Panc1 (cell line): ENCODE data around the gene FHIT. TPM values are rescaled to one million over a fixed set of nuclear protein-coding genes. Genes with fewer than 3 reads are reported as not detected.

Experiments used
- ATAC-seq: fragments of 200-7000 bp; cut with Tn5 transposase; 2 replicates; pipeline ENCODE4 v1.9.1; 2020; ENCODE audit warnings: mild to moderate bottlenecking, moderate library complexity
- BruUV-seq: library from RNA; stranded (reverse); fragments of 400-500 nt; replicated peaks from 2 replicates; lab custom pipeline; 2021; lab: Mats Ljungman, UMichigan
- CTCF ChIA-PET: fragments of 300-600 bp; sonication (Branson Sonifier 250); formaldehyde crosslinking; loops from one replicate; lab custom pipeline; 2022; ENCODE audit warnings: antibody characterized with exemption; lab: Charles Lee
- POLR2A ChIA-PET: fragments of 300-600 bp; sonication (Branson Sonifier 250); formaldehyde crosslinking; loops from one replicate; lab custom pipeline; 2022; ENCODE audit warnings: antibody characterized with exemption; lab: Charles Lee
- DNase-seq: peaks from one replicate; pipeline ENCODE4 v3.0.0-alpha.2; 2010; ENCODE audit warnings: low read depth, low spot score
- H3K27ac ChIP-seq: 2 replicates; pipeline ENCODE4 v1.5.1; 2011; ENCODE audit warnings: mild to moderate bottlenecking, low read length, inconsistent platforms
- H3K27me3 ChIP-seq: fragments of 200-500 bp; sonication (Bioruptor generic); 2 replicates; pipeline ENCODE4 v1.6.0; 2014; ENCODE audit warnings: low read length, inconsistent platforms; ENCODE audit not compliant: control insufficient read depth, insufficient read depth
- H3K36me3 ChIP-seq: fragments of 200-500 bp; sonication (Bioruptor generic); 2 replicates; pipeline ENCODE4 v1.5.1; 2014; ENCODE audit warnings: inconsistent platforms, mild to moderate bottlenecking, low read length, moderate library complexity; ENCODE audit not compliant: control insufficient read depth, insufficient read depth
- H3K4me1 ChIP-seq: 2 replicates; pipeline ENCODE4 v1.5.1; 2011; ENCODE audit warnings: inconsistent platforms, mild to moderate bottlenecking, low read length, moderate library complexity; ENCODE audit not compliant: control insufficient read depth, insufficient read depth
- H3K4me3 ChIP-seq, 2 experiments: 2 replicates each; pipeline ENCODE4 v1.5.1; 2011 to 2012; ENCODE audit warnings: low read depth in 2 of 2, low read length in 2 of 2, mild to moderate bottlenecking in 2 of 2, inconsistent platforms in 1 of 2, moderate library complexity in 1 of 2
- H3K9me3 ChIP-seq: fragments of 200-500 bp; sonication (Bioruptor generic); 2 replicates; pipeline ENCODE4 v1.5.1; 2014; ENCODE audit warnings: low read depth, mild to moderate bottlenecking, inconsistent platforms, low read length, moderate library complexity; ENCODE audit not compliant: control insufficient read depth, insufficient read depth
- CTCF ChIP-seq: fragments of 450-650 bp; IDR thresholded peaks from 2 replicates; pipeline ENCODE4 v1.5.1; 2017; ENCODE audit warnings: mild to moderate bottlenecking
- POLR2AphosphoS5 ChIP-seq: IDR thresholded peaks from 2 replicates; pipeline ENCODE4 v1.6.1; 2012; ENCODE audit warnings: mild to moderate bottlenecking, low read depth, low read length, moderate library complexity
- REST ChIP-seq, 2 experiments: IDR thresholded peaks; 2 replicates each; pipeline ENCODE4 v1.6.1; 2011 to 2012; ENCODE audit warnings: low read depth in 2 of 2, control low read depth in 1 of 2, low read length in 1 of 2, mild to moderate bottlenecking in 1 of 2, moderate library complexity in 1 of 2; ENCODE audit not compliant: insufficient read depth in 1 of 2
- SIN3A ChIP-seq: IDR thresholded peaks from 2 replicates; pipeline ENCODE4 v1.6.1; 2012; ENCODE audit warnings: low read depth, mild to moderate bottlenecking, low read length, moderate library complexity, borderline replicate concordance; ENCODE audit not compliant: insufficient read depth
- TCF7L2 ChIP-seq: IDR thresholded peaks from 2 replicates; pipeline ENCODE4 v1.6.1; 2011; ENCODE audit warnings: mild to moderate bottlenecking, low read depth, low read length, inconsistent platforms
- in situ Hi-C: cut with HindIII; loops from 2 replicates; pipeline ENCODE4 v1.10.0; 2016; ENCODE audit warnings: low sequenced_read_pairs, low pct_unique_long_range_greater_than_20kb
- intact Hi-C: fragments of 100-400 bp; cut with micrococcal nuclease; formaldehyde crosslinking; loops from one replicate; pipeline ENCODE4 v1.10.0; 2022; ENCODE audit not compliant: unreplicated experiment
- total RNA-seq: library from RNA; stranded (reverse); gene quantifications from one replicate; pipeline ENCODE4 v1.2.1, GENCODE V29; 2021; ENCODE audit not compliant: unreplicated experiment

Gene FHIT
- total RNA-seq, 1 experiment from 2014 or later: 2.2 TPM

- CTCF ChIA-PET: no interaction called here
- H3K36me3 ChIP-seq: no peaks in the 10 kb centered on the region
- POLR2A ChIA-PET: no interaction called here
- H3K27ac ChIP-seq: no peak overlapping the region
- no TSS peak for BruUV-seq
- TF ChIP-seq REST (IDR thresholded peaks at IDR 0.05; ENCODE audit: insufficient read depth in 1 of 2, low read depth in 2 of 2, low read length in 1 of 2): no peak
- TF ChIP-seq CTCF: no peak
- TF ChIP-seq TCF7L2: no peak
- TF ChIP-seq SIN3A: no peak
- no peak for TF ChIP-seq POLR2AphosphoS5
- no peaks in the 10 kb centered on the region for H3K9me3 ChIP-seq
- intact Hi-C loops: no loop called here
- H3K4me1 ChIP-seq: no peaks in the 10 kb centered on the region
- no peaks in the 10 kb centered on the region for H3K27me3 ChIP-seq
- in situ Hi-C loops: no loop called here
- no peak for DNase-seq
- no peak overlapping the region for H3K4me3 ChIP-seq
- ATAC-seq: no peak
Measured at GRCh38 chr3:60490992-60491391, 760.3 kb downstream of the FHIT start.

- H3K4me1 ChIP-seq: no peaks in the 10 kb centered on the region
- ChIA-PET POLR2A (no interaction called here), CTCF (no interaction called here)
- no peak for TF ChIP-seq POLR2AphosphoS5
- BruUV-seq: no TSS peak
- H3K4me3 ChIP-seq: no peak overlapping the region
- intact Hi-C loops (no loop called here), in situ Hi-C loops (no loop called here)
- H3K36me3 ChIP-seq: no peaks in the 10 kb centered on the region
- no peak for ATAC-seq
- no peak for DNase-seq
- H3K27ac ChIP-seq: no peak overlapping the region
- no peaks in the 10 kb centered on the region for H3K27me3 ChIP-seq
- no peaks in the 10 kb centered on the region for H3K9me3 ChIP-seq
Measured at GRCh38 chr3:60475096-60475495, 776.2 kb downstream of the FHIT start.

- intact Hi-C loops (no loop called here), in situ Hi-C loops (no loop called here)
- no TSS peak for BruUV-seq
- no peak for DNase-seq
- TF ChIP-seq CTCF: no peak
- TF ChIP-seq REST (IDR thresholded peaks at IDR 0.05; ENCODE audit: insufficient read depth in 1 of 2, low read depth in 2 of 2, low read length in 1 of 2): no peak
- no peak for TF ChIP-seq POLR2AphosphoS5
- no peak for TF ChIP-seq SIN3A
- no peak for TF ChIP-seq TCF7L2
- Histone ChIP-seq H3K9me3 (no peaks in the 10 kb centered on the region), H3K27ac (no peak overlapping the region), H3K36me3 (no peaks in the 10 kb centered on the region), H3K27me3 (no peaks in the 10 kb centered on the region), H3K4me1 (no peaks in the 10 kb centered on the region), H3K4me3 (no peak overlapping the region)
- ChIA-PET POLR2A (no interaction called here), CTCF (no interaction called here)
- ATAC-seq: no peak
Measured at GRCh38 chr3:60469481-60469880, 781.8 kb downstream of the FHIT start.
